ENCODE measurements around the gene NCAPD2. TPM values are rescaled to one million over a fixed set of nuclear protein-coding genes. Genes with fewer than 3 reads are reported as not detected.

NCAPD2 gene, protein sequence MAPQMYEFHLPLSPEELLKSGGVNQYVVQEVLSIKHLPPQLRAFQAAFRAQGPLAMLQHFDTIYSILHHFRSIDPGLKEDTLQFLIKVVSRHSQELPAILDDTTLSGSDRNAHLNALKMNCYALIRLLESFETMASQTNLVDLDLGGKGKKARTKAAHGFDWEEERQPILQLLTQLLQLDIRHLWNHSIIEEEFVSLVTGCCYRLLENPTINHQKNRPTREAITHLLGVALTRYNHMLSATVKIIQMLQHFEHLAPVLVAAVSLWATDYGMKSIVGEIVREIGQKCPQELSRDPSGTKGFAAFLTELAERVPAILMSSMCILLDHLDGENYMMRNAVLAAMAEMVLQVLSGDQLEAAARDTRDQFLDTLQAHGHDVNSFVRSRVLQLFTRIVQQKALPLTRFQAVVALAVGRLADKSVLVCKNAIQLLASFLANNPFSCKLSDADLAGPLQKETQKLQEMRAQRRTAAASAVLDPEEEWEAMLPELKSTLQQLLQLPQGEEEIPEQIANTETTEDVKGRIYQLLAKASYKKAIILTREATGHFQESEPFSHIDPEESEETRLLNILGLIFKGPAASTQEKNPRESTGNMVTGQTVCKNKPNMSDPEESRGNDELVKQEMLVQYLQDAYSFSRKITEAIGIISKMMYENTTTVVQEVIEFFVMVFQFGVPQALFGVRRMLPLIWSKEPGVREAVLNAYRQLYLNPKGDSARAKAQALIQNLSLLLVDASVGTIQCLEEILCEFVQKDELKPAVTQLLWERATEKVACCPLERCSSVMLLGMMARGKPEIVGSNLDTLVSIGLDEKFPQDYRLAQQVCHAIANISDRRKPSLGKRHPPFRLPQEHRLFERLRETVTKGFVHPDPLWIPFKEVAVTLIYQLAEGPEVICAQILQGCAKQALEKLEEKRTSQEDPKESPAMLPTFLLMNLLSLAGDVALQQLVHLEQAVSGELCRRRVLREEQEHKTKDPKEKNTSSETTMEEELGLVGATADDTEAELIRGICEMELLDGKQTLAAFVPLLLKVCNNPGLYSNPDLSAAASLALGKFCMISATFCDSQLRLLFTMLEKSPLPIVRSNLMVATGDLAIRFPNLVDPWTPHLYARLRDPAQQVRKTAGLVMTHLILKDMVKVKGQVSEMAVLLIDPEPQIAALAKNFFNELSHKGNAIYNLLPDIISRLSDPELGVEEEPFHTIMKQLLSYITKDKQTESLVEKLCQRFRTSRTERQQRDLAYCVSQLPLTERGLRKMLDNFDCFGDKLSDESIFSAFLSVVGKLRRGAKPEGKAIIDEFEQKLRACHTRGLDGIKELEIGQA (N-terminal part only)
- 74.8 and 109 TPM in 2 replicates for total RNA-seq

DNA sequence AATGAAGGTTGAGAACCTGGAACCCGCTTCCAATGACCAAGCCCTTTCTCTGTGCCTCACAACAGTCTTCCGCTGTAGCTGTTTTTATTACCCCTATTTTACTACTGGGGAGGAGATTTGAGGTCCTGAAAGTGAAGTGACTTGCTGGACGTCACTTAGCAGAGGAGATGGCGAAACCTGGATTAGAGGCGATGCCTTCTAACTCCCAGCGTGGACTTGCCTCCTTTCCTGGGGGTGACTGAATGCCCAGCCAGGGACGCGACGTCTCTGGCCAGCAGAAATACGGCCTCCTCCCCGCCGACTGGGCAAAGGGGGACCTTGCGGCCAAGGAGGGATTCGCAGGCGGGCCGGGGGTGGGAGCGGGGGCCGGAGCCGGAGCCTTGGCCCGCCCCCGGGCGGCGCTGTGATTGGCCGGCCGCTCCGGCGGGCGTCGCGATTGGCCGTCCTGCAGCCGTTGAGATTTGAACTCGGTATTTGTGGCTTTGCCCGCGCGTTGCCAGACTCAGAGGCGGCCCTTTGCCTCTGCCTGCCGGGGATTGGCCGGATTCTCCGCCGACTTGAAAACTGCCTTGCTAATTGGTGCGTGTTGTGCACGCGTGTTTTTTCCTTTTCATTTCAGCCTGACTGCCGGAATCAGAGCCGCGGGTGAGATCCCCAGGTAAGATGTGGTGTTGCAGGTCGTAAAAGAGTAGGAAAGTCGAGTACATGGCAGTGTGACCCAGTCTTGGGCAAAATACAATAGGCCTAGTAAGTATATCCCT lies at the start of gene NCAPD2:
Gene NCAPD2, plus strand, starts transcription at position 606 of the 761 bp plus-strand sequence. CDS start 997 bp downstream, outside the sequence.
- TF ChIP-seq, protein P1, sequence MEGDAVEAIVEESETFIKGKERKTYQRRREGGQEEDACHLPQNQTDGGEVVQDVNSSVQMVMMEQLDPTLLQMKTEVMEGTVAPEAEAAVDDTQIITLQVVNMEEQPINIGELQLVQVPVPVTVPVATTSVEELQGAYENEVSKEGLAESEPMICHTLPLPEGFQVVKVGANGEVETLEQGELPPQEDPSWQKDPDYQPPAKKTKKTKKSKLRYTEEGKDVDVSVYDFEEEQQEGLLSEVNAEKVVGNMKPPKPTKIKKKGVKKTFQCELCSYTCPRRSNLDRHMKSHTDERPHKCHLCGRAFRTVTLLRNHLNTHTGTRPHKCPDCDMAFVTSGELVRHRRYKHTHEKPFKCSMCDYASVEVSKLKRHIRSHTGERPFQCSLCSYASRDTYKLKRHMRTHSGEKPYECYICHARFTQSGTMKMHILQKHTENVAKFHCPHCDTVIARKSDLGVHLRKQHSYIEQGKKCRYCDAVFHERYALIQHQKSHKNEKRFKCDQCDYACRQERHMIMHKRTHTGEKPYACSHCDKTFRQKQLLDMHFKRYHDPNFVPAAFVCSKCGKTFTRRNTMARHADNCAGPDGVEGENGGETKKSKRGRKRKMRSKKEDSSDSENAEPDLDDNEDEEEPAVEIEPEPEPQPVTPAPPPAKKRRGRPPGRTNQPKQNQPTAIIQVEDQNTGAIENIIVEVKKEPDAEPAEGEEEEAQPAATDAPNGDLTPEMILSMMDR (conservative IDR thresholded peaks at IDR 0.05; ENCODE audit: low read depth, low read length), result no peak
- peak; percentile 56 for DNase-seq (ENCODE audit: low read depth)
- peak within 1 kb of the TSS; percentile 99 for H3K4me3 ChIP-seq (ENCODE audit: low read depth, low read length)

DNA sequence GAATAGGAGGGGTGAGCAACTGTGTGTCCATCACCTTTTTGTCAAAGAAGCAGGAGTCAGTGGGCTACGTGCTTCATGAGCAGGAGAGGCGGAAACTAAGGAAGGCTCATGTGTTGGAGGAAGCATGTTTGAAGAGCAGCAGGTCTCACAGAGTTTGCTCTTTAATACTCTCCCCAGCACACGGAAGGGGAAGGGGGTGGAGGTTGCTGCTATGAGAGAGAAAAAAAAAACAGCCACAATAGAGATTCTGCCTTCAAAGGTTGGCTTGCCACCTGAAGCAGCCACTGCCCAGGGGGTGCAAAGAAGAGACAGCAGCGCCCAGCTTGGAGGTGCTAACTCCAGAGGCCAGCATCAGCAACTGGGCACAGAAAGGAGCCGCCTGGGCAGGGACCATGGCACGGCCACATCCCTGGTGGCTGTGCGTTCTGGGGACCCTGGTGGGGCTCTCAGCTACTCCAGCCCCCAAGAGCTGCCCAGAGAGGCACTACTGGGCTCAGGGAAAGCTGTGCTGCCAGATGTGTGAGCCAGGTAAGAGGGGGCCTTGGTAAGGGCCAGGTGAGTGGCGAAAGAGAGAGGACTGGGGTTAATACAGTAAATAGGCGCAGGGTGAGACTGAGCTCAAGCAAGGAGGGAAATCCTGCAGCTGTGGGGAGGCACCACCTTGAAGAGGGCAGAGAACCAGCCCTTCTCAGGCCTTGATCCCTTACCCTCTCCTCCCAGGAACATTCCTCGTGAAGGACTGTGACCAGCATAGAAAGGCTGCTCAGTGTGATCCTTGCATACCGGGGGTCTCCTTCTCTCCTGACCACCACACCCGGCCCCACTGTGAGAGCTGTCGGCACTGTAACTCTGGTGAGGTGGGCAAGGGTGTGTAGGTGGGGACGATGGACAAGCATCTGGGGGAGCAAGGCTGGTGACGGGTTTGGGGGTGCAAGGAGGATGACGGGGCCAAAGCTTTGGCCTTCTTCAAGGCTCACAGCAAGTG lies 48.9 kb upstream of the NCAPD2 start, which contains the start of gene CD27:
Gene CD27, plus strand, starts transcription at position 252 of the 985 bp plus-strand sequence. Its CDS starts 141 bp downstream, at position 393.
- no peak for DNase-seq (ENCODE audit: low read depth)
- H3K4me3 ChIP-seq (ENCODE audit: low read depth, low read length), result no peak within 1 kb of the TSS
- TF ChIP-seq, protein P1 (conservative IDR thresholded peaks at IDR 0.05; ENCODE audit: low read depth, low read length), result no peak

DNA sequence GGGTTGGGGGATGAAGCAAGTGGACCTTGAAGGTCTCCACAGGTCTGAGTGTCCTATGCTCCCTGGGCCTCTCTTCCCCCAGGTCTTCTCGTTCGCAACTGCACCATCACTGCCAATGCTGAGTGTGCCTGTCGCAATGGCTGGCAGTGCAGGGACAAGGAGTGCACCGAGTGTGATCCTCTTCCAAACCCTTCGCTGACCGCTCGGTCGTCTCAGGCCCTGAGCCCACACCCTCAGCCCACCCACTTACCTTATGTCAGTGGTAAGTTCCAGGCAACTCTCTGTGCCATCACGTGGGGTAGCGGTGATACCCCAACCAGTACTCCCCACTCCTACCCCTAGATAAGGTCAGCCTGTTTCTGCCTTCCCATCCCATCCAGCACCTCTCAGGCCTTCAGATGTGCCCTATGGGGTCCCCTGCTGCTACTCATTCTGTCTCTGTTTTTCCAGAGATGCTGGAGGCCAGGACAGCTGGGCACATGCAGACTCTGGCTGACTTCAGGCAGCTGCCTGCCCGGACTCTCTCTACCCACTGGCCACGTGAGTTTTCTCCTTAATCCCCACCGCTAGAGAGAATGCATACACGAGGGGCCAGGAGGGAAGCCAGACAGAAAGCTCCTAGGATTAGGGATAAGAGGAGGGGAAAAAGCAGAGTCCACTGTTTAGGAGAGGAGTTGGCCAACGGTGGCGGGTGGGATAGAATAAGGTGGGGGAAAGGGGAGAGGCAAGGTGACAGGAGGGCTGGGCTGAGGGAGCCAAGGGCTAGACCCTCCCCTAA lies 43.6 kb upstream of the NCAPD2 start:
- DNase-seq (ENCODE audit: low read depth), result no peak
- TF ChIP-seq, protein P1 (conservative IDR thresholded peaks at IDR 0.05; ENCODE audit: low read depth, low read length), result no peak
- H3K4me3 ChIP-seq (ENCODE audit: low read depth, low read length), result peak overlapping the region; percentile 89

DNA sequence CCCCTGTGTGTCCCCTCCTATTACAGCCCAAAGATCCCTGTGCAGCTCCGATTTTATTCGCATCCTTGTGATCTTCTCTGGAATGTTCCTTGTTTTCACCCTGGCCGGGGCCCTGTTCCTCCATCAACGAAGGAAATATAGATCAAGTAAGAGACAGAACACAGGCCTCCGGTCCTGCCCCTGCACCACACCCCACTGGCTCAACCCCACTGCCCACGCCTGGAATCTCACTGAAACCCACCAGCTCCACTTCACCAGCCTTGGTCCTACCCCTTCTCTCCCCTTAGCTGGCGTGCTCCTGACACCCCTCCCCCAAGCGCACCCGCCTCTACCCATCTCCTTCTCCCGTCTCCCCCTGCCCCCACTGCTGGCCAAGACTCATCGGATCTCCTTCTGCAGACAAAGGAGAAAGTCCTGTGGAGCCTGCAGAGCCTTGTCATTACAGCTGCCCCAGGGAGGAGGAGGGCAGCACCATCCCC lies 43.0 kb upstream of the NCAPD2 start:
- TF ChIP-seq, protein P1 (conservative IDR thresholded peaks at IDR 0.05; ENCODE audit: low read depth, low read length), result no peak
- no peak for DNase-seq (ENCODE audit: low read depth)
- peak overlapping the region; percentile 89 for H3K4me3 ChIP-seq (ENCODE audit: low read depth, low read length)

All from epithelial cell of proximal tubule (primary cell).